ENCODE data around the gene MRPL37.

The MRPL37 gene

DNA sequence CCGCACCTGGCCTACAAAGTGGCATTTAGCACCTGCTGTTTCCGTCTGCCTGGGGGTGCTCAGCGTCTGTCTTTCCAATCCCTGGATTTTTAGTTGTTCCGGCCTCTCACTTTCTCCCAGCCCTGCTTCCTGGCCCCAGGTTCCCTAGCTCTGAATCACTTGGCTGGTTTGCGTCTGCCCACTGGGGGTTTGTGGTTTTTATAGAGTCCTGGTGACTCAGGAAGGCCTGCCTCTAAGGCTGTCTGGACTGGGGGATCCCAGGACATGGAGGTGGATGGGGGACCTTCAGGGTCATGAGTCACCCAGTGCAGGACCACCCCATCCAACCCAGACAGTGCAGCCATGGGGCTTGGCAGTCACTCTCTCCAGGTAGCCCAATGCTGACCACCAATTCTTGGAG, 53.5 kb downstream of the MRPL37 start:
- Histone ChIP-seq H3K27ac (ENCODE audit: low read length) (no peak overlapping the region), H3K9me3 (ENCODE audit: control insufficient read depth in 2 of 2, low read length in 2 of 2) (no peaks in the 10 kb centered on the region), H3K9ac (ENCODE audit: low read length in 2 of 2) (no peak overlapping the region), H3K4me1 (ENCODE audit: control insufficient read depth, insufficient read depth, low read length) (peaks cover 8% of the 10 kb centered on the region), H3K4me3 (ENCODE audit: low read length in 2 of 2) (no peak overlapping the region), H3K27me3 (ENCODE audit: control insufficient read depth in 1 of 2, insufficient read depth in 2 of 2, low read length in 2 of 2) (no peaks in the 10 kb centered on the region), H3K36me3 (ENCODE audit: control insufficient read depth in 2 of 2, insufficient read depth in 2 of 2, low read length in 2 of 2) (peaks cover 11 to 13% of the 10 kb centered on the region in 2 donors)

GRCh38 chr1:54254055-54254454, 54.1 kb downstream of the MRPL37 start:
- H3K9ac ChIP-seq (ENCODE audit: low read length in 2 of 2) = no peak overlapping the region
- H3K4me1 ChIP-seq (ENCODE audit: control insufficient read depth, insufficient read depth, low read length) = peaks cover 4% of the 10 kb centered on the region
- H3K27ac ChIP-seq (ENCODE audit: low read length) = no peak overlapping the region
- H3K9me3 ChIP-seq (ENCODE audit: control insufficient read depth in 2 of 2, low read length in 2 of 2) = no peaks in the 10 kb centered on the region
- peaks cover 7 to 12% of the 10 kb centered on the region in 2 donors for H3K36me3 ChIP-seq (ENCODE audit: control insufficient read depth in 2 of 2, insufficient read depth in 2 of 2, low read length in 2 of 2)
- no peaks in the 10 kb centered on the region for H3K27me3 ChIP-seq (ENCODE audit: control insufficient read depth in 1 of 2, insufficient read depth in 2 of 2, low read length in 2 of 2)
- no peak overlapping the region for H3K4me3 ChIP-seq (ENCODE audit: low read length in 2 of 2)

DNA sequence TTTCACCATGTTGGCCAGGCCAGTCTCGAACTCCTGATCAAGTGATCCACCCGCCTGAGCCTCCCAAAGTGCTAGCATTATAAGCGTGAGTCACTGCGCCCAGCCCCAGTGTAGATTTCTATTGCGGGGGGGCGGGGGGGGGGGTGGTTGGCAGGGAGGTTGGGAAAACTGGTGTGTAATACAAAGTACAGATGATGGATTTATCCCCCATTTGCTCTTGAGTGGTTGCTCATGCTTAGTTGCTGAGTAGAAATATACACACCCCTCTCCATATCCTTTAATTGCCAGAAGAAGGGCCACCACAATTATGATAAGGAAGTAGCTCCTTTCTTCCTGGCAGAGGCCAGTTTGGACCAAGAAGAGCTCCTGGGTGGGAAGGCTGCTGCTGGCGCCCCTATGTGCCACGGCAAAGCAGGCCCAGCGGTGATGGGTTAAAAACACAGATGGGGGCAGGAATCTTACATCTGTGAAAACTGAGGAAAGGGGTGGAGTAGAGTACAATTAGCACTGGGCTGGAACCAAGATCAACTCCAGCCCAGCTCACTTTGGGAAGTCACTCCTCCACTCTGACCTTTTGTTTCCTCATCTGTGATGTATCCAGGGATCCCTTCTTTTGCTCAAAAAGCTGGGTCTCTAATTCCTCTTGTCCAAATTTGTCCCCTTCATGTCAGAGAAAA, 55.2 kb downstream of the MRPL37 start:
- Histone ChIP-seq H3K27ac (ENCODE audit: low read length) (no peak overlapping the region), H3K27me3 (ENCODE audit: control insufficient read depth in 1 of 2, insufficient read depth in 2 of 2, low read length in 2 of 2) (no peaks in the 10 kb centered on the region), H3K36me3 (ENCODE audit: control insufficient read depth in 2 of 2, insufficient read depth in 2 of 2, low read length in 2 of 2) (peaks cover 7 to 12% of the 10 kb centered on the region in 2 donors), H3K9ac (ENCODE audit: low read length in 2 of 2) (no peak overlapping the region), H3K9me3 (ENCODE audit: control insufficient read depth in 2 of 2, low read length in 2 of 2) (no peaks in the 10 kb centered on the region), H3K4me1 (ENCODE audit: control insufficient read depth, insufficient read depth, low read length) (peaks cover 3% of the 10 kb centered on the region), H3K4me3 (ENCODE audit: low read length in 2 of 2) (no peak overlapping the region)

DNA sequence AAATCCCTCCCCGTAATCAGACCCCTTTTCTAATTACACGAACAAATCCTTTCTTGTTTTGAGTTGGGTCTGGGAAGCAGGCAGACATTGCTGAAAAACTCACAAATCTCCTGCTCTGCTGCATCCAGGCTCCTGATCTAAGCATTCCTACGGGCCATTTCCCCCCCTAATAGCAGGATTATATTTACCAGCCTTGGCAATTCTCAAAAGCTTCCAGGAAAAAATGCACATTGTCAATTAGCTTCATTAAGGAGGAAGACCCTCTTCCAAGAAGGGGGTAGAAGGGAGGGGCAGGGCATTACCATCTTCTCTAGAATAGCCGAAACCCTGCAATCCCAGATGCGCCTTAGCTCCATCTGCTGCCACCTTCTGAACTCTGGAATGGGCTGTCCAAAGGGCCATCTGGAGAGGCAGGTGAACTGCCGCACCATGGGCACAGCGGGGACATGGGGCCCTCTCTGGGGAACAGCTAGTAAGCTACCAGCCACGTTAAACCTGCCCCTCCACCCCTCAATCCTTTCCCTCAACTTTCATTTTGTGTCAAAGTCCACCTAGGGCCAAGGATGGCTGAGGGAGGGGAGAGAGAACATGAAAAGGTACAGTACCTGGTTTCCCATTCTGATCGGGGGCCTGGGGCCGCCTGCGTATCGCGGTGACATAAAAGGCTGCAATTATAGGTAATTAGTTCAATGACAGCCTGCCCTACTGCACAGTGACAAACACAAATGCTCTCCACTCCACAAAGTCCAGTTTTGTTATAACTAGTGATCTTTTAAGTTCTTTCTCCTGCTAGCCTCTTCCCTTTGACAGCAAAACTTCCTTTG, 56.8 kb downstream of the MRPL37 start:
- peaks cover 3% of the 10 kb centered on the region for H3K4me1 ChIP-seq (ENCODE audit: control insufficient read depth, insufficient read depth, low read length)
- no peak overlapping the region for H3K27ac ChIP-seq (ENCODE audit: low read length)

GRCh38 chr1:54257346-54257620, 57.3 kb downstream of the MRPL37 start:
- peaks cover 0 to 6% of the 10 kb centered on the region in 2 donors for H3K36me3 ChIP-seq (ENCODE audit: control insufficient read depth in 2 of 2, insufficient read depth in 2 of 2, low read length in 2 of 2)
- H3K27me3 ChIP-seq (ENCODE audit: control insufficient read depth in 1 of 2, insufficient read depth in 2 of 2, low read length in 2 of 2) = no peaks in the 10 kb centered on the region
- no peak overlapping the region for H3K4me3 ChIP-seq (ENCODE audit: low read length in 2 of 2)
- no peak overlapping the region for H3K27ac ChIP-seq (ENCODE audit: low read length)
- H3K4me1 ChIP-seq (ENCODE audit: control insufficient read depth, insufficient read depth, low read length) = peaks cover 3% of the 10 kb centered on the region
- H3K9me3 ChIP-seq (ENCODE audit: control insufficient read depth in 2 of 2, low read length in 2 of 2) = no peaks in the 10 kb centered on the region
- no peak overlapping the region for H3K9ac ChIP-seq (ENCODE audit: low read length in 2 of 2)

More for the DNA sequence above, 56.8 kb downstream of the MRPL37 start:
- Histone ChIP-seq H3K27me3 (ENCODE audit: control insufficient read depth in 1 of 2, insufficient read depth in 2 of 2, low read length in 2 of 2) (no peaks in the 10 kb centered on the region), H3K9ac (ENCODE audit: low read length in 2 of 2) (no peak overlapping the region), H3K9me3 (ENCODE audit: control insufficient read depth in 2 of 2, low read length in 2 of 2) (no peaks in the 10 kb centered on the region), H3K4me3 (ENCODE audit: low read length in 2 of 2) (no peak overlapping the region), H3K36me3 (ENCODE audit: control insufficient read depth in 2 of 2, insufficient read depth in 2 of 2, low read length in 2 of 2) (peaks cover 0 to 10% of the 10 kb centered on the region in 2 donors)

GRCh38 chr1:54257876-54258275, 57.9 kb downstream of the MRPL37 start:
- Histone ChIP-seq H3K9me3 (ENCODE audit: control insufficient read depth in 2 of 2, low read length in 2 of 2) (no peaks in the 10 kb centered on the region), H3K4me3 (ENCODE audit: low read length in 2 of 2) (no peak overlapping the region), H3K27ac (ENCODE audit: low read length) (no peak overlapping the region), H3K27me3 (ENCODE audit: control insufficient read depth in 1 of 2, insufficient read depth in 2 of 2, low read length in 2 of 2) (no peaks in the 10 kb centered on the region), H3K36me3 (ENCODE audit: control insufficient read depth in 2 of 2, insufficient read depth in 2 of 2, low read length in 2 of 2) (peaks cover 0 to 6% of the 10 kb centered on the region in 2 donors), H3K9ac (ENCODE audit: low read length in 2 of 2) (no peak overlapping the region), H3K4me1 (ENCODE audit: control insufficient read depth, insufficient read depth, low read length) (peaks cover 6% of the 10 kb centered on the region)

DNA sequence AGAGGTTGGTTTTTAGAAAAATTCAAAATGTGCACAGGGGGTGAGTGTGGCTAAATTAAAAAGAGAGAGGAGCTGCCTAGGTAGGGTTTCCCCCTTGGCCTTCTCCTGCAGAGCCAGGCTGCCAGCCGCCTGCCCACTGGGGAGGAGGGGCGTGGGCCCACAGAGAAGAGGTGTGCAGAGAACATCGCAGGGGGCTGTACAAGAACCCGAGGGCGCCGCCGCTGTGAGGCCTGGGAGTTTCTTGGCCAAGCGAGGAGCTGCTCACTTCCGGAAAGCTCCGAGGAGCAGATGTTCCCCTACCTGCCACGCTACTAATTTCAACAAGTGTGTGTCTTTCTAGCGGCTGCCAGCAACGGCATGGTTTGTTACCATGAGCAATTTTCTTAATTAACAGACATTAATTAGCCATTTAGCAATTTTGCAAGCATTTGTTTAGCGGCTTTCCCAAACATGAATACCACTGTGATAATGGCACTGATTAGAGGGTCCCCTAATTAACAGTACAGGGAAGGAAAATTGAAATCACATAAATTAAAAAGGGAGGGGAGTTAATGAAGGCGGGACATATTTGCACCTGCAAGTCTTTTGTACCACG, 59.7 kb downstream of the MRPL37 start:
- no peaks in the 10 kb centered on the region for H3K9me3 ChIP-seq (ENCODE audit: control insufficient read depth in 2 of 2, low read length in 2 of 2)
- peaks cover 13% of the 10 kb centered on the region for H3K4me1 ChIP-seq (ENCODE audit: control insufficient read depth, insufficient read depth, low read length)
- no peaks in the 10 kb centered on the region for H3K27me3 ChIP-seq (ENCODE audit: control insufficient read depth in 1 of 2, insufficient read depth in 2 of 2, low read length in 2 of 2)
- H3K36me3 ChIP-seq (ENCODE audit: control insufficient read depth in 2 of 2, insufficient read depth in 2 of 2, low read length in 2 of 2) = peaks cover 0 to 3% of the 10 kb centered on the region in 2 donors
- H3K4me3 ChIP-seq (ENCODE audit: low read length in 2 of 2) = no peak overlapping the region
- no peak overlapping the region for H3K9ac ChIP-seq (ENCODE audit: low read length in 2 of 2)
- H3K27ac ChIP-seq (ENCODE audit: low read length) = no peak overlapping the region

- H3K27ac ChIP-seq (ENCODE audit: low read length) = no peak overlapping the region
- peaks cover 0 to 4% of the 10 kb centered on the region in 2 donors for H3K36me3 ChIP-seq (ENCODE audit: control insufficient read depth in 2 of 2, insufficient read depth in 2 of 2, low read length in 2 of 2)
- no peak overlapping the region for H3K9ac ChIP-seq (ENCODE audit: low read length in 2 of 2)
- no peaks in the 10 kb centered on the region for H3K9me3 ChIP-seq (ENCODE audit: control insufficient read depth in 2 of 2, low read length in 2 of 2)
- H3K4me1 ChIP-seq (ENCODE audit: control insufficient read depth, insufficient read depth, low read length) = peaks cover 13% of the 10 kb centered on the region
- H3K27me3 ChIP-seq (ENCODE audit: control insufficient read depth in 1 of 2, insufficient read depth in 2 of 2, low read length in 2 of 2) = no peaks in the 10 kb centered on the region
- no peak overlapping the region for H3K4me3 ChIP-seq (ENCODE audit: low read length in 2 of 2)
Measured at GRCh38 chr1:54260810-54261209, 60.8 kb downstream of the MRPL37 start.

- no peak overlapping the region for H3K27ac ChIP-seq (ENCODE audit: low read length)
- H3K27me3 ChIP-seq (ENCODE audit: control insufficient read depth in 1 of 2, insufficient read depth in 2 of 2, low read length in 2 of 2) = no peaks in the 10 kb centered on the region
- H3K36me3 ChIP-seq (ENCODE audit: control insufficient read depth in 2 of 2, insufficient read depth in 2 of 2, low read length in 2 of 2) = peaks cover 0 to 6% of the 10 kb centered on the region in 2 donors
- no peak overlapping the region for H3K4me3 ChIP-seq (ENCODE audit: low read length in 2 of 2)
- peaks cover 16% of the 10 kb centered on the region for H3K4me1 ChIP-seq (ENCODE audit: control insufficient read depth, insufficient read depth, low read length)
- no peak overlapping the region for H3K9ac ChIP-seq (ENCODE audit: low read length in 2 of 2)
- no peaks in the 10 kb centered on the region for H3K9me3 ChIP-seq (ENCODE audit: control insufficient read depth in 2 of 2, low read length in 2 of 2)
Measured at GRCh38 chr1:54262244-54262643, 62.3 kb downstream of the MRPL37 start.

- Histone ChIP-seq H3K27me3 (ENCODE audit: control insufficient read depth in 1 of 2, insufficient read depth in 2 of 2, low read length in 2 of 2) (no peaks in the 10 kb centered on the region), H3K4me3 (ENCODE audit: low read length in 2 of 2) (no peak overlapping the region), H3K4me1 (ENCODE audit: control insufficient read depth, insufficient read depth, low read length) (peaks cover 23% of the 10 kb centered on the region), H3K9ac (ENCODE audit: low read length in 2 of 2) (peak overlapping the region in 1 of 2 donors; percentile 42), H3K36me3 (ENCODE audit: control insufficient read depth in 2 of 2, insufficient read depth in 2 of 2, low read length in 2 of 2) (peaks cover 0 to 7% of the 10 kb centered on the region in 2 donors), H3K27ac (ENCODE audit: low read length) (no peak overlapping the region), H3K9me3 (ENCODE audit: control insufficient read depth in 2 of 2, low read length in 2 of 2) (no peaks in the 10 kb centered on the region)
Measured at GRCh38 chr1:54263601-54264226, 63.7 kb downstream of the MRPL37 start.

All from stomach smooth muscle (tissue), 2 donors.